ENCODE results near the gene SCN5A. TPM values are rescaled to one million over a fixed set of nuclear protein-coding genes. Genes with fewer than 3 reads are reported as not detected.
A peak's percentile ranks its signal among the peaks of the same experiment; 100 is the strongest.

SCN5A gene
- polyA plus RNA-seq, 3 donors, result 1.00 to 1.7 (median 1.1) TPM

DNA sequence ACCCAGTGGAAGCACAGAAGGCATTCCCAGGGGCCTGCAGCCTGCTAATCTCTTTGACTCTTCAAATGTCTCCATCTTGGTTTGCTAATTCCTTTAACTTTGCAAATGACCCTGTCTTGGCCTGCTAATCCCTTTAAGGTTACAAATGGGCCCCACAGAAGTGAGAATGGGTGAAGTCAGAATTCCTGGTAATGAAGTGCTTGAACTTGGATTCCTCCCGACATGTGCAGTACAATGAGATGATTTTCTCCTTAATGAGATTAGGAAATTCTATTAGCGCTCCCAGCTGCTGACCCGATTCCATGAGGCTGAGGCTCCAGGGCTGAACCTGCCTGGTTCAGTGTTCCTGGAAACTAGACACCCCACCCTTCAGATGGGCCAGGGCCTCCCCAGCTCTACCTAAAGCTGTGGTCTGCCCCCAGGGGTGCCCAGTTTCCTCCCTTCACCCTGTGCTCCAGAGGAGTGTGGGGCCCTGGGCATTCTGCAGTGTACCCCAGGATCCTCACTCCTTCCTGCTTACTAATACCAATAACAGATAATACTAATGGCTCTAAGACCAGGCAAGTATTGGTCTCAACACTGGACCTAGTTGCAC lies 47.4 kb downstream of the SCN5A start:
- DNase-seq, result no peak

DNA sequence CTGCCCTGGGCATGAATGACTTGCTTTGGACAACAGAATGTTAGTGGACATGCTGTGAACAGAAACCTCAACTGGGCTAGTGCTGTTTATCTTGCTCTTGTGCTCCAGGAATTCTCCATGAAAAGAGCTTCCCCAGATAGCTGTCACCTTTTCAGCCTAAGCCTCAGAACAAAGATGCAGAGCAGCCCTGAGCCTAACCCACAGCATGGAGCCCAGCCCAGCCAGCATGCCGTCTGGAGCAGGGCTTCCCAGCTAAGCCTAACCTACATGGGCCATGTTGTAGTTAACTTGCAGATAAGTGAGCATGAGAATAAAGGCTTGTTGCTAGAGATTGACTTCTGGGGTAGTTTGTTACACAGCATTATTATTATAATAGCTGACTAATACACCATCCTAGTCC lies 48.9 kb downstream of the SCN5A start:
- no peak for DNase-seq

DNA sequence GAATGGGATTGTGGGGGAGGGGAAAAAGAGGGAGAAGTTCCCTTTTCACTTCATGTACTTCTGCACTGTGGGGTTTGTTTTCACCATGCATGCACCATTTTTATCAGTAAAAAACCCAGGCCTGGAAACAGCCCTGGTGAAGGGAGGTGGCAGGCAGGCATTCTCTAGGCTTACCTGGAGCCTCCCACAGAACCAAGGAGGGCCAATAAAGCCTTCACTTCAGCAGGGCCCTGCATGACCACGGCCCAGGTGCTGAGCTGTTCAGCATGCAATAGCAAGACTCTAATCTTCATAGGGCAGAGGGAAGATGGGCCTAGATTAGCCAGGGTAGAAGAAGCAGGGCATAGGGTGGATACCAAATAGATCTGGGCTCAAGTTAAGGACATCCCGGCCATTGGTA lies 49.6 kb downstream of the SCN5A start:
- DNase-seq, result no peak

DNA sequence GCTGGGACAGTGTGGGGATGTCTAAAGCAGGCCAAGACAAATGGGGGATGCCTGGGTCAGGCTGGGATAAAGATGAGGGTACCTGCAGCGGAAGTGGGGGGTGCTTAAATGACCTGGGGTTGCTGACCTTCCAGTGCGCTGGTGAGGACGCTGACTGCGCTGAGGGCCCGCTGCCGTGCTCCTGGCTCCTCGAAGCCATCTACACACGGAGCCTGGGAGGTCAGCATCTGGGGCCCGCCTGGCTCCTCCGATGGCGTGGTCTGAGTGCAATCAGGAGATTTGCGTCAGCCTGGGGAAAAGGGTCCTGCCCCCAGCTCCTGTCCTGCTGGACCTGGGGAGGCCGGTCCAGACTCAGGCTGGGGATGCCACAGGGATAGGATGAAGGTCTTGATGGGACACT lies 50.7 kb downstream of the SCN5A start:
- DNase-seq, result no peak

DNA sequence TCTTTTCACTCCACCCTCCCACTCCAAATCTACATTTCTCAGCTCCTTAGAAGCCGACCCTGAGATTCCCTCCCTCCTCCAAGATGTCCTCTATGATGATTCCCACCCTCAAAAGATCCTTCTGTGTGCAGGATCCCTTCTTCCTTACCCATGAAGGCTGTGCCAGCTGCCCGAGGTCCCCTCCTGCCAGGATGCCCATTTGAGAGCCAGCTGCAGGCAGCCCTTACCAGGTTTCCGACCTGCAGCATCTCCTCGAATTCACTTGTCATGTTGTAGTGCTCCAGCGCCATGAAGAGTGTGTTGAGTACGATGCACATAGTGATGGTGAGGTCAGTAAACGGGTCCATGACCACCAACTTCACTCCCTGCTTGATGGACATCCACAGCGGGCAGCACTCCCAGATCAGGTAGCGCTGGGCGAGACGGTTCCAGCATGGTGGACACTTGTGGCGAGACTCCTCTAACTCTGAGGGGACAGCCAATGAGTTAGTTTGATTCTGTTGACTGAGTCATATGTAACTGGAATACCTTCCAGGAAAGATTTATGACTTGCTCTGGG lies 51.9 kb downstream of the SCN5A start:
- no peak for DNase-seq

DNA sequence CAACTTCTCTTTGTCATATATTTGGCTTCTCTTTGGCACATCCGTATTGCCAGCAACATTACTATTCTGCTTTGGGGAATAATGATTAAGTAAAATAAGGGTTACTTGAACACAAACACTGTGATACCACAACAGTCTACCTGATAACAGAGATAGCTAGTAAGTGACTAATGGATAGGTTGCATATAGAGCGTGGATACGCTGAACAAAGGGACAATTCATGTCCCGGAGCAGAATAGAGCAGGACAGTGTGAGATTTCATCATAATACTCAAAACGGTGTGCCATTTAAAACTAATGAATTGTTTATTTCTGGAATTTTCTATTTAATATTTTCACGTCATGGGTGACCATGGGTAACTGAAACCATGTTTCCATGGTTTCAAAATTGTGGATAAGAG lies 54.1 kb downstream of the SCN5A start:
- no peak for DNase-seq

DNA sequence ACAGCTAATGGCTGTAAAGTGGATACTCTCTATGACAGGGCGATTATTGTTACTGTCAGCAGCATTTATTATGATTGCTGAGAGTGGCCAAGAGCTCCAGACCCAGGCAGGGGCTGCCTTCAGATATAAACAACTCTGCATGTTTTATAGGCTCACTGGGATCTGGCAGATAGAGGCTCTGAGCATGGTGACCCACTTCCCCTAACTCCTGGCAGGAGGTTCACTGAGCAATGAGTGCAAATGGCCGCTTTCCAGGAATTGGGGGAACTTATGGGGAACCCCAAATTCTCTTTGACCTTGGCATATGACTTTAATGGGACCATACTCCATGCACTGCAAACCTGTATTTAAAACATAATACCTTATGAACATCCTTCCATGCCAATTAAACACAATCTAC lies 59.0 kb downstream of the SCN5A start:
- DNase-seq, result no peak

DNA sequence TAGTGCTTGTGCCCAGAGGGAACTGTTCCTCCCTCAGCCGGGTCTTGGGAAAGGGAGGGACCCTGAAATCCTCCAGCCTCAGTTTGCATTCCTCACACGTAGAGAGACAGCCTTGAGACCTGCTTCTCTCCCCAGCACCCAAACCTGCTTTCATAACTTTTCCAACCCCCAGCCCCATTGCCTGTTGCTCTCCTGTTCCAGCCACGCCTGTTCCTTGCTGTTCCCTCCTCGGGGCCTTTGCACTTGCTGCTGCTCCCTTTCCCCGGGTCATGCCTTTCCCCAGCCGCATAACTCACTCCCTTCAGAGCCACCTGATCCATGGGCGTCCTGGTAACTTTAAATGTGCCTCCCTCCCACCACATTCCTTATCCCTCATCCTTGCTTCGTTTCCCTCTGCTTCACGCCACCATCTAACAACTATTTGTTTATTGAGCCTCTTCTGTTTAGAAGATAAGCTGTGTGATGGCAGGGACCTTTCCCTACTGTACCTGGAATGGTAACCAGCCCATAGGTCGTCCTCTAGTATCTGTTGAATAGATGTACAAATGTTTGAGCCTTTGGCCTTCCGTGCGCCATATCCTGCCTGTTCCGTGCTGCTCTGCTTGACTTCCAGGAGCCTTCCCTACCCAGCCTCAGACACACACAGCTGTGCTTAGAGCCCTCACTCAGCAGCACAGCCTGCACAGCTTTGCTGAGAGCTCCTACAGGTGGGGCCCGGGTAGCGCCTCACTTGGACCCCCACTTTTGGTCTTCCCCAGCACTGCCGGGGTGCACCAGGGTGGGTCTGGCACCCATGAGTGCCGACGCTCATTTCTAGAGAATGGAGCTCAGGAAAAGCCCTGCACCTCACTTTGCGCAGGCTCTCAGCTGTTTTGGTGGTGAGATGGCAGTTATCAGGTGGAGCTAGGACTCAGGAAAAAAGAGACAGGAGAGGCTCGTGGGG lies 60.2 kb downstream of the SCN5A start:
- no peak for DNase-seq

DNA sequence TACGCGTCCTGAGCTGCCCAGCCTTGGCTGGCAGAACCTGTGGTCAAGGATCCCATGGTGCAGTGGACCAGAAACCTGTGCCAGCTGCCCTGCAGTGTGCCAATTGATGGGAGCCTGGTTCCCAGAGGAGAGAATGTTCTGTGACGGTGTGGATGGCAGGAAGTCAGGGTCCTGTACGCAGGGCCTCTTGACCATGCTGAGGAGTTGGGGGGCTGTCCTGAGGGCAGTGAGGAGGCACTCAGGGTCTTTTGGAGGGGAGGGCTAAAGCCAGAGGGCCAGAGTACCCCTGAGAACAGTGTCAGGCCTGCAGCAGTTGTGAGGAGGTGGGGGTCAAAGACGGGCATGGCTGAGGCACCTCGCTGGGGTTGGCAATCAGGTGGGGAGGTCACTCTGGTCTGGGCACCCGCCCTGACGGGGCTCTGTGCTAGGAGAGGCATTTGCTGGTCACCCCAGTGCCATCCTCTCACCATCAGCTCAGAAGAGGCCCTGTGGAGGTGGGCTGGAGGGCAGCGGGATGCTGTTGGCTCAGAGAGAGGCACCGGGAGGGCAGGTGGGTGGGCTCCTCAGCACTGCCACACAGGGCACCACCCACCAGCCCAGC lies 61.0 kb downstream of the SCN5A start:
- no peak for DNase-seq

DNA sequence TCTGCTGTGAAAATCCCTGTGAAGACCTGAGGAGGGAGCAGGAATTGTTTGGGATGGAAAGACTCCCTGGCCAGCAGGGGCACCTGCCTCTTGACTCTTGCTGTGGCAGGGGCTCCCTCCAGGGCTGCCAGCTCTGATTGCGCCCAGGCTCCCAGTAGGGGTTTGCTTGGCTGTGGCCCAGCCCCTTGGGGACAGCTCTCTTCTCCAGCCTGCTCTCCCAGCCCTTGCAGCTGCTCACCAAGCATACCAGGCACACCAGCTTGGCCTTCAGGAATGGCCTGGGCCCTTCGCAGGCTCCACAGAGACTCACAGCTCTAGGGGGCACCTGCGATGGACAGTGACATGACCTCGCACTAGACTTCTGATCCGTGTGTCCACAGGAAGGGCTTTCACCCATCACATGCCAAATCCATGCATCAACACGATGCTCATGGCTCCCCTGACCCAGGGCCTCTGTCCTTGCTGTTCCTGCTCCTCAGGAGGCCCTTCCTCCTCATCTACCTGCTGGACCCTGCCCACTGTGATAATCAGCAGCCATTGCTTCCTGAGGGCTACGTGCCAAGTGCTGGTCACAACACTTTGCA lies 61.8 kb downstream of the SCN5A start:
- DNase-seq, result no peak

DNA sequence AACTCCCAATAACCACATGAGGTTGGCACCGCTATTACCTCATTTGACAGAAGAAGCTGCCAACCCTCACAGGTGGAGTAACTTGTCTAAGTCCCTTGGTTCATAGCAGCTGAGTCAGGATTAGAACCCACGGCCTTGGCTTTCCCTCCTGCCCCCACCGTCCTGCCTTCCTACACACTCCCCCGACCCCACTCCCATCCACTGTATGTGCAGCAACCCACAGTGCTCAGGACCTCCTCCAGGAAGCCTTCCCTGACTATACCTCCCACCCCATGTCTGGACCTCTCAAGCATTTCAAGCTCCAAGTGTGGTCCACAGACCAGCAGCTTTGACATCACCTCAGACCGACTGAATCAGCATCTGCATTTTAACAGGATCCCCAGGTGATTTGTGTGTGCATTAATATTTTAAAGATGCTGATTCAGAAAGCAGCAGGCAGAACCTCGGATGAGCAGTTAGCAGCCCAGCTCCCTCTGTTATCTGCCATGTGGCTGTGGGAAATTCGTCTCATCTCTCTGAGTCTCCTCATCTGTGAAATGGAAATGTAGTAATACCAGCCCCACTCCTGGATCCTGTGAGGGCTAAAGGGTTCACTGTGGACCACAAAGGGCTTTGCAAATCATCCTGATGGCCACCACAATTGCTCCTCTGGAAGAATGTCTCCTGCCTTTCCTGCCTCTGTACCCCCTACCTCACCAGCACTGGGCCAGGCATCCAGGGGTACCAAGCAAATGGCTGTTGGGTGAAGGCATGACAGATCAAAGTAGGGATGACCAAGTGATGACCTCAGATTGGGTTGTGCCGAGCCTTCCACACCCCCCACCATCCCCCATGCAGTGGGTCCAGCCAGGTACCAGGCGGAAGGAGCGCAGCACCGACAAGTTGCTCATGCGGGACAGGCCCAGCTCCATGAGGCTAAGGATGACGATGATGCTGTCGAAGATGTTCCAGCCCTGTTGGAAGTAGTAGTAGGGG lies 62.7 kb downstream of the SCN5A start:
- no peak for DNase-seq

DNA sequence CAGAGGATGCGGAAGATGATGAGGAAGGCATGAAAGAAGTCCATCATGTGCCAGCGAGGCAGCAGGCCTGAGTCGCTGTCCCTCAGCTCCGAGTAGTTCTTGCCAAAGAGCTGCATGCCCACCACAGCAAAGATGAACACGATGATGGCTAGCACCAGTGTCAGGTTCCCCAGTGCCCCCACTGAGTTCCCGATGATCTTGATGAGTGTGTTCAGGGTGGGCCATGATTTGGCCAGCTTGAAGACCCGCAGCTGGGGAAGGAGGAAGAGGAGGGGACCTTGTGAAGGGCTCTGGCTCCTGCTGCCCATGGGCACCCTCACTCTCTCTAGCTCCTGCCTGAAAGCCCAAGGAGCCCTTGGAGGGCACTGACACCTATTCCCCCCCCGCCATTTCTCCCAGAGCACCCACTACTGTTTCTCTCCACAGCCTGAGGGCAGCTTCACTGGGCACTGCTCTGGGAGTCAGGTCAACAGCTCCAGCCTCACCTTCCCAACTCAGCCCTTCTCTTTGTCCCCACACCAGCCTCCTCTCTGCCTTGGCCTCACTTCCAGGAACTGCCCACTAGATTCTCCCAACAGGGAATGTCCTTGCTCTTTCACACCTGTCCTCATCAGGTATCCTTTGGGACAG lies 63.6 kb downstream of the SCN5A start:
- DNase-seq, result no peak

DNA sequence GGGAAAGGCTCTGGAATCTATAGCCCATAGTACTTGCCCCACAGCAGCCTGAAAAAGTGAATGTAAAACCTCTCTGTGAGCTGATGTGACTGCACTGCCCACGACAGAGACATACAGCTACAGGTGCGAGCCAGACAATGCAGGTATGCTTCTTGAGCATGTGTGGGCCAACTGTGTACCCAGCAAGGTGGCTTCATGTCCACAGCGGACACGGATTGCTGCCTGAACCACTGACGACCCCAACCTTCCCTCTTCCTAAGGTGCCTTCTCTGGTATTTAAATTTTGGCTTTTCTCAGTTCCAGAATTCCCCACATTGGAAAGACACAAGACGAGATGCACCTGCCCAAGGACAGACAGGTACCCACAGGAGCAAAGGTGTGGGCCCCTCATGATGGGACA lies 65.8 kb downstream of the SCN5A start:
- no peak for DNase-seq

DNA sequence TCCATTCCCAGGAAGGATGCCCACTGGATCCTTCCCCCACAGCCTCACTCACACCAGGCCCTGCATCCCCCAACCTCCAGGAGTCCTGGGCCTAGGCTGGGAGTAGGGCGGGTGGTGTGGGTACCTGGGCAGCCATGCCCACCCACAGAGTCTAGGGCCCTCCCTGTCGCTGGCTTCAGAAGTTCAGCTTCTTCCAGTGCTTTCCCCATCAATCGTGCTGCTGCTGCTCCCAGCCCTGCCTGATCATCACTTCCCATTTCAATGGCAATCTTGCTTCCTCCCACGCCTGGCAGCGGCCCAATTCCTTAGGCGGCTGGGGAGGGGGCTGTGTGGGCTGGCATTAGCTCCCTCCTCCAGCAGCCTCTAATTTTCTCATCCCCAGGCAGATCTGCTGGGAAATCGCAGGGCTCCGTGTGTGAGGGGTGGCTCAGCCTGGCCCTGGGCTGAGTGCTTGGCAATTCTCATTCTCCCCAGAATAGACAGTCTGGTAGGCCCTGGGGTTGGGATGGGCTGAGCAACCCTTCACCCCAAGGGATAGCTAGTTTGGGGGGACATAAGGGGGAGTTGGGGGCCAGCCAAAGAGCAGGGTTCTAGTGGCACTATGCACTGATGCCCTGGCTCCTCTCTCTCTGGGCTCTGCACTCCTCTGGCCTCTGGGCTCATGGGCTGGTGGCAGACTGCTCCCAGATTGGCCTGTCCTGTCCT lies 66.4 kb downstream of the SCN5A start:
- DNase-seq, result peak; percentile 28

DNA sequence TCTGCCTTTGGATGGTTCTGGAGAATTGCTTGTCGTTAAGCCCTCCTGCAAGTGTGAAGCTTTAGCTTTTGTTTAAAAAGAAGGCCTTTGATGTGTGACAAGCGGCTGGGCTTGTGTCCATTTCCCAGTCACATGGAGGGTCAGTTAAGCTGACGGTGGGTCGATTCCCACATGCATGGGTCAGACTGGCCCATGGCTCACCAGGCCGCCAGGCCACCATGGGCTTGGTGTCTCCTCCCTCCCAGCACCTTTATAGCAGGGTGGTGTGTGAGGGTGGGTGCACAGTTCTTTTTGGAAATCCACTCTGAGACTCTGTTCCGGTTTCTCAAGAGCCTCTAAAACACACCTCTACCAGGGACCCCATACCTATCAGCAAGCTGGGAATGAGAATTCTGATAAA lies 67.2 kb downstream of the SCN5A start:
- DNase-seq, result no peak

DNA sequence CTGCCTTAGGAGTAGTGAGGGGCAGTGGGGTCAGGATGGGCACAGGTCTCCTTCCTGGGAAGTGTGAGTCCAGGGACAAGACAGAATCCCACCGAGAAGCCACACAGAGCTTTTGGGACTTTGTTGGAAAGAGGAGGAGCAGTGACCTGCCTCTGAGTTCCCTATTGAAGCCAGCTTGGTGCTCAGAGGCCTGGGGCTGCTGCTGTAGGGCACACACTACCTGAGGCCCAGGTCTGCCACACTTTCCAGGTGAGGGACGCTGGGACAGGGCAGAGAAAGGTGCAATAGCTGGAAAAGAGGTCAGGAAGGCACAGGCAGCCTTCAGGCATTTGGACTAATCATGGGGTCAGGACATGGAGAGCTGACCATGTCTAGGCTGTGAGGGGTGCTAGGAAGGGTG lies 67.7 kb downstream of the SCN5A start:
- no peak for DNase-seq

DNA sequence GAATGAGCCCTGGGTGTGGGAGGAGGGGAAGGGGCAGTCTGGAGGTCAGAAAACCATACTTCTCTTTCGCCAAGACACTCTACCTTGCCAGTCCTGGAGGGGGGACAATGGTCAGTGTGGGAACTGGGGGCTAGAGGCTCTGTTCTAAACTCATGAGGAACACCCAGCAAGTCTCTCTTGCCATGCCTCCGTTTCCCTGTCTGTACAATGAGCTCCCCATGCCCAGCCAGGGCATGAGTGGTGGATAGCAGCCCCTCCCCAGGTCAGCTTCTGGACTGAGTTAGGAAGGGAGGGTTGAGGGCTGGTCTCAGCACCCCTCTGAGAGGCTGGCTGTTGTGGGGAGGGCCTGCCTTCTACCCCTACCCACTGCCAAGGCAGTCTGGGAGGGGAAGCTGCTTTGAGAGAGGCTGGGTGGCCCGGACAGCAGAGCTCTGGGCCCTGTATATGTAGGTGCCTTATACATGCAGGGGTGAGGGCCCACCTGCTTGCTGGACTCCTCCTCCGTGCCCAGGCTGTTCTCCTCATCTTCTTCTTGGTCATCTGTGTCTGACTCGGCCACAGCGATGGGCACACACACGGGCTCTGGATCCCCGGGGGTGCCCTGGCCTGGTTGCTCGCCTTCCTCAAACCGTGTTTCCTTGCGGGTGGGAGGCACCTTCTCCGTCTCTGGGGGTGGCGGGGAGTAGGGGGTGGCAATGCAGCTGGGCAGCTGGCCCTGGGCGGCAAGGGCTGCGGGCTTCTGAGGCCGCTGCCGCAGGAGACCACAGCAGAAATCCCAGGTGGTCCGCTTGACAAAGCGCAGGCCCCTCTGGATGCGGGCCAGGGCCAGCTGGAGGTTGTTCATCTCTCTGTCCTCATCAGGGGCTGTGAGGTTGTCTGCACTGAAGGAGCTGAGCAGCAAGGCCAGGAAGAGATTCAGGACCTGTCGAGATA lies 68.8 kb downstream of the SCN5A start:
- no peak for DNase-seq

DNA sequence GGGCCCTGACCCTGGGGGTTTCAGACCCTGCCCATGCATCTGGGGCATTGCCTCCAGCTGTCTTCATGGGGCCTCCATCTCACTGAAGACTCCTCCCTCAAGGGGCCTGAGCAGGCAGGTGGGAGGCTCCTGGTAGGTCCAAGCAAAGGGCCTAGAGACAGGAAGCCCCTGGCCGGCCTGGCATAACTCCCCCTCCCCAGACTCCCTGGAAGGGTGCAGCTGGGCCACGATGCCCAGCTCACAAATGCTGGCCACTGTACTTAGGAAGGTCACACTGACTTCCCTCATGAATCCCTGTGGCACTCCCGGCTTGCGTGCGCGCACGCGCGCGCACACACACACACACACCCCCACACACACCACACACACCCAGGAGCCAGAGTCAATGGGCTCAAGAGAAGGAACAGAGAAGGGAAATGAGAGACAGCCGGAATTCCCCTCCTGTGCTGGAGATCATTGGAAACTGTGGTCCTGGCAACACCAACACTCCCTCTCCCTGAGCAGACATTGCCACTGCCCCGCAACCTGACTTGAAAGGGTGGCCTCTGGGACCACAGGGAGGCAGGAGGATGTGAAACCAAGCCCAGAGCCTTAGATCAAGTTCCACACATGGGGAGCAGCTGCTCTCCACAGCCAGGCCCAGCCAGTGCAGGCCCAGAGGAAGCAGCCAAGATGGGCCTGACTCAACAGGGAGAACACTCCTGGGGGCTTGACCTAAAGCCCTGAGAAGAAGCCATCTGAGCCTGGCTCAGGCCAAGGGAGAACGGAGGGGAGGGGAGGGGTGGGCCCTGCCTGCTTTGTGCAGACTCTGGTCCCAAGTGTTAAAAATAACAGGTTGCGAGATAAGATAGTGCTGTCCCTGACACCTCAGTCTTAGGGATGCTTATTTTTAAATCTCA lies 69.7 kb downstream of the SCN5A start:
- no peak for DNase-seq
